NCI-H2029 treated with DMSO at 0.1 percent for 48 hours (cell line): Measurements from ENCODE around the gene CELSR1.

Experiments
- DNase-seq: peaks from one replicate; lab custom pipeline; 2025; lab: John Stamatoyannopoulos, UW

Gene CELSR1

GRCh38 chr22:46394622-46395021, 142.8 kb downstream of the CELSR1 start:
- DNase-seq, result no peak

GRCh38 chr22:46393873-46394272, 143.5 kb downstream of the CELSR1 start:
- no peak for DNase-seq

- DNase-seq, result no peak
These were observed 145.1 kb downstream of the CELSR1 start for GRCh38 chr22:46392137-46392844.

- DNase-seq, result no peak
These were observed 145.8 kb downstream of the CELSR1 start for GRCh38 chr22:46391486-46392136.

- DNase-seq, result peak; percentile 21
These were observed 146.6 kb downstream of the CELSR1 start for GRCh38 chr22:46390652-46391301.

- DNase-seq, result no peak
These were observed 147.2 kb downstream of the CELSR1 start for GRCh38 chr22:46390105-46390651.

- no peak for DNase-seq
These were observed 148.3 kb downstream of the CELSR1 start for GRCh38 chr22:46389081-46389480.

GRCh38 chr22:46388647-46389046, 148.8 kb downstream of the CELSR1 start:
- no peak for DNase-seq

- DNase-seq, result no peak
These were observed 149.7 kb downstream of the CELSR1 start for GRCh38 chr22:46387748-46388147.

GRCh38 chr22:46386312-46386711, 151.1 kb downstream of the CELSR1 start:
- no peak for DNase-seq

GRCh38 chr22:46382524-46382923, 154.9 kb downstream of the CELSR1 start:
- DNase-seq, result no peak

- no peak for DNase-seq
These were observed 155.7 kb downstream of the CELSR1 start for GRCh38 chr22:46381731-46382130.

- no peak for DNase-seq
These were observed 156.3 kb downstream of the CELSR1 start for GRCh38 chr22:46381142-46381541.

GRCh38 chr22:46380581-46380980, 156.8 kb downstream of the CELSR1 start:
- no peak for DNase-seq

GRCh38 chr22:46380069-46380468, 157.4 kb downstream of the CELSR1 start:
- no peak for DNase-seq

GRCh38 chr22:46379066-46379930, 158.1 kb downstream of the CELSR1 start:
- DNase-seq, result no peak

GRCh38 chr22:46378426-46379065, 158.9 kb downstream of the CELSR1 start:
- DNase-seq, result no peak

- DNase-seq, result no peak
These were observed 159.6 kb downstream of the CELSR1 start for GRCh38 chr22:46377525-46378425.

GRCh38 chr22:46376908-46377524, 160.4 kb downstream of the CELSR1 start:
- no peak for DNase-seq

GRCh38 chr22:46376111-46376510, 161.3 kb downstream of the CELSR1 start:
- DNase-seq, result no peak
